ENCODE data around the gene EIPR1.

DNA sequence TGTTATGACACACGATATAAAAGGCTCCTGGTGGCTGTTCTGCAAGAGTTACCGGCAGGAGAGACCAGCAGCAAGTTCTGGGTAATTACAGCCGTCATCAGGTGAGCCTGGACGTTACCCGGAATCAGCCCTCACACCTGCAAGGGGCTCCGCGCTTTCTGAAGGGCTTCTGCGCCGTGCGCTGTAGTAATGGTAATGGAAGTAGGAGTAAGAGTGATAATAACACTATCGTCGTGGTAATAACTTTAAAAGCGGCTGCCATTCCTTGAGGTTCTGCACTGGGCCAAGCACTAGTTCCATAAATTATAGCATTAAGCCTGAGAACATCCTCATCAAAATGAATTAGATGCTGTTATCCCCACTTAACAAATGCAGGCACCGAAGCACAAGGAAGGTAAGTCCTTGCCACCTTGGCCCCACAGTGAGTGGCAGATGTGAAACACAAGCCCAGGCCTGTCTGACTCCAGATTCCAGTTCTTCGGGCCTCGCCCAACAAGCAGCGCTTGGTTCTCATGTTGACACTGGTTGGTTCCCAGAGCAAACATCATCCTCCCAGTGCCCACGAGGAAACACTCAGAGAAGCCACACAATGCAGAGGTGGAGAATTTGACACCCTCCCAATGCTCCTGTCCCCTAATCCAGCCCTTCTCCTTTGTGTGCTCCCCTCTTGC is 205.2 kb downstream of the EIPR1 start:
- TF ChIP-seq POLR2A (IDR thresholded peaks at IDR 0.05) (no peak), EP300 (IDR thresholded peaks at IDR 0.05) (no peak)
- TF ChIP-seq, protein P1, sequence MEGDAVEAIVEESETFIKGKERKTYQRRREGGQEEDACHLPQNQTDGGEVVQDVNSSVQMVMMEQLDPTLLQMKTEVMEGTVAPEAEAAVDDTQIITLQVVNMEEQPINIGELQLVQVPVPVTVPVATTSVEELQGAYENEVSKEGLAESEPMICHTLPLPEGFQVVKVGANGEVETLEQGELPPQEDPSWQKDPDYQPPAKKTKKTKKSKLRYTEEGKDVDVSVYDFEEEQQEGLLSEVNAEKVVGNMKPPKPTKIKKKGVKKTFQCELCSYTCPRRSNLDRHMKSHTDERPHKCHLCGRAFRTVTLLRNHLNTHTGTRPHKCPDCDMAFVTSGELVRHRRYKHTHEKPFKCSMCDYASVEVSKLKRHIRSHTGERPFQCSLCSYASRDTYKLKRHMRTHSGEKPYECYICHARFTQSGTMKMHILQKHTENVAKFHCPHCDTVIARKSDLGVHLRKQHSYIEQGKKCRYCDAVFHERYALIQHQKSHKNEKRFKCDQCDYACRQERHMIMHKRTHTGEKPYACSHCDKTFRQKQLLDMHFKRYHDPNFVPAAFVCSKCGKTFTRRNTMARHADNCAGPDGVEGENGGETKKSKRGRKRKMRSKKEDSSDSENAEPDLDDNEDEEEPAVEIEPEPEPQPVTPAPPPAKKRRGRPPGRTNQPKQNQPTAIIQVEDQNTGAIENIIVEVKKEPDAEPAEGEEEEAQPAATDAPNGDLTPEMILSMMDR (IDR thresholded peaks at IDR 0.05), result no peak

All from ovary (tissue), 3 donors.